NCI-H2196 treated with DMSO at 0.1 percent for 48 hours (cell line): ENCODE results near the gene CACNA1D.

ENCODE experiments used
- DNase-seq: peaks from one replicate; lab custom pipeline; 2025; ENCODE audit not compliant: unreplicated experiment; lab: John Stamatoyannopoulos, UW

Gene CACNA1D

GRCh38 chr3:53708001-53708621 is 213.7 kb downstream of the CACNA1D start:
- peak; percentile 32 for DNase-seq

GRCh38 chr3:53709256-53709655 is 214.8 kb downstream of the CACNA1D start:
- no peak for DNase-seq

- peak; percentile 29 for DNase-seq
Observed at GRCh38 chr3:53709860-53710674, 215.7 kb downstream of the CACNA1D start.

DNA sequence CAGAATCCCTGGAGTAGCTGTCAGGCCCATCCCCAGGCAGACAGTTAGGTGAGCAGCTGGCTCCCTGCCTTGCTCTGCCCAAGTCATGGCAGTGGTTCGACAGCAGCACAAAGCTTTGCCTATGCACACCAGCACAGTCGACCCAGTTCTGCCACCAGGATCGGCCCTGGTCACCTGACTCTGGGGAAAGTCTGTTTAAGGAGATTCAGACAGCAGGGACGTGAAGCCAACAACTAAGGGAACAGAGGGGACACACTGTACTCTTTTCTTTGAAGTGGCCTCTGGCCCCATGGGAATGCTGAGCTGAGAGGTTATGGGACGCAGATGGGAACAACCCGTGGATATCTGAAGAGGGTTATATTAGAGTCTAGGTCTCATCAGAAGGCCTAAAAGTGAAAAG is 217.0 kb downstream of the CACNA1D start:
- DNase-seq = no peak

DNA sequence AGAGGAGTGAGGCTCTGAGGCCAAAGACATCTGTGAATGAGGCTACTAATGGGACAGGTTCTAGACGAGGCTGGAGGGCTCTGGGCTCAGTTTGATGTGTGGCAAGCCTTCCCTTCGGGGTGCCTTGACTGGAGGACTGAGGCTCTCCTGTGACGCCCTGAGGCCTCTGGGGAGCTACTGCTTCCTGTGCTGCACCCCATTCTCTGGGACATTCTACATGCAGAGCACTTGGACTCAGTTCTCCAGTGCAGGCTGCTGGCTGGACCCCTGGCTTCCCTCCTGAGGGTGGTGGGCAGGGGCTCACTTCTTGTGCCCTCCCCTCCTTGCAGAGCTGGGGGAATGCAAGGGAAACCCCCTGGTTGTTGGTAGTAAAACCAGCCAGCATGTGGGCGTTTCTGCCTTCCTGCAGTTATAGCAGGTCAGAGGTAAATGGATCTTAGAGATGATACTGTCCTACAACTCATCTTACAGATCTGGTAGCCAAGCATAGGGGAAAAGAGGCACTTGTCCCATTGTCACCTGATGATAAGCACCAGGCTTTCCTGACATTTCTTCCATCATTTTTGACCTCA is 218.5 kb downstream of the CACNA1D start:
- no peak for DNase-seq

- DNase-seq = no peak
Observed at GRCh38 chr3:53713626-53714025, 219.2 kb downstream of the CACNA1D start.

DNA sequence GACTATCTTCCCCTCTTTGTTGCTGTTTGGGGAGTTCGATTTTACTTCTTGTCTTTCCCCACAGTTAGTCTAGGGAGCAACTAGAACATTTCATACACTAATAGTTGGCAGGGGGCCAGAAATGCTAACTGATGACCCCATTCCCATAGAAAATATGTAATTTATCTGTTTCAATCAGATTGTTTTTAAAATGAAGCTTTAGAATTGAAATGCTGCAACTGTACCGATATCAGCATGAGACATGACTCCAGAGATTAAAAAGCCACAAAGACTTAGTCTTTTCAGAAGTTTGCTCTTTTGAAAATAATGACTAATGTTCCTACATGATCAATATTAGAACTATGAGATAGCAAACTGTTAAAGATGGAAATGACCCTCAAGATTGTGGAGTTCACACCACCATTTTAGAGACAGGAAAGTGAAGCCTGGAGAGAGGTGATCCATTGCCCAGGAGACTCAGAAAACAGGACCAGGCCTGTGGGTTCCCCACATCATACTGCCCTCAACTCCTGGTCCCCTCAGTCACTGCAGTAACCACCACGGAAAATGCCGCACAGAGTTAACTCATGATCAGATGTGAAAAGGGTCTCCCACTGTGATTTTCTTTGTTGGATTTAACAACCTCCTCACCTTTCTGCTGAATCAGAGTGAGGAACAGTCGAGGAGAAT is 221.5 kb downstream of the CACNA1D start:
- no peak for DNase-seq

GRCh38 chr3:53716998-53717397 is 222.6 kb downstream of the CACNA1D start:
- no peak for DNase-seq

DNA sequence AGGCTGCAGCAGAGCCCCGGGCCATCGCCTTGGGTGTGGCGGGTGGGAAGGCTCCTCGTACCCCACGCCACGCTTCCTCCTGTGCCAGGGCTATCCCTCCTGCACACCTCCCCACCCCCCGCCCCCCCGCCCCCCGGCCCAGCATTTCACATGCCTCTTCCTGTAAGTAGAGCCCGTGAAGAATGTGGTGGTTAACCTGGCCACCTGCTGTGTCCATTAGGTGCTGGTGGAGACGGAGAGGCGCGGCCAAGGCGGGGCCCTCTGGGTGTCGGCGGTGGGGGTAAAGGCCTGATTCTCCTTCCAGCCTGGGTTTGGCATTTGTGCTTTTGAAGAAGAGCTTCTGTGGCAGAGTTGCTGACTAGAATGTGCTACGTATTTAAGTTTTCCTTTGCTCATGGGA is 224.1 kb downstream of the CACNA1D start:
- no peak for DNase-seq

DNA sequence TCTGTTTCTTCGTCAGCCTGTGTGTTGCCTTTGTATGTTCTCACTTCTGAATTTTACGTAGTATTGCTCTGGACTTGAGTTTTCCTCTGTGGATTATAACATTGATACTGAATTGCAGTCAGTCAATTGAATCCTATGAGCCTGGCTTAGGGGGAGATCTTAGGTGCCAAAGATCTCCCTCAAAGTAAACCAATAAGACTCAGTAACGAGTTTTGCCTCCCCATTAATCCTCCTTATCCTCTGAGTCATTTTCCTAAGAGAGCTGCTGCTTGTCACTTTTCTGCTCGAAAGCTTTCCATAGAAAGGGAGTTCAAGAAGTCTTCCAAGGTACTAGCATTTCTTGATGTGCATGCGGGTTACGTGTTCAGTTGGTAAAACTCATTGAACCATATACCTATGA is 225.4 kb downstream of the CACNA1D start:
- no peak for DNase-seq

- DNase-seq = no peak
Observed at GRCh38 chr3:53721187-53722119, 227.0 kb downstream of the CACNA1D start.

- no peak for DNase-seq
Observed at GRCh38 chr3:53724566-53724965, 230.2 kb downstream of the CACNA1D start.

GRCh38 chr3:53725387-53725995 is 231.1 kb downstream of the CACNA1D start:
- DNase-seq = no peak

DNA sequence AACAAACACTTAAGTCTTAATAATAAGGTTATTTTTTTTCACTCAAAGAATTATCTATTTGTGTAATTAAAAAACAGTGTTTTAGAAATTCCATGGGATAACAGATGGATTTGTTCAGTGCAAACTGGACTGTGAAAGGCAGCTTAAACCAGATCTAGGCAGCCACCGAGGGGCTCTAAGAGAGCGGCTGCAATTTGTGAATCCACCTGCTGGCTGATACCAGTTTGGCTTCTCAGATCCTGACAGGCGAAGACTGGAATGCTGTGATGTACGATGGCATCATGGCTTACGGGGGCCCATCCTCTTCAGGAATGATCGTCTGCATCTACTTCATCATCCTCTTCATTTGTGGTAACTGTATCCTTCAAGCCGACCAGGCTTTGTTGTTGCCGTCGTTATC is 232.2 kb downstream of the CACNA1D start:
- DNase-seq = no peak

DNA sequence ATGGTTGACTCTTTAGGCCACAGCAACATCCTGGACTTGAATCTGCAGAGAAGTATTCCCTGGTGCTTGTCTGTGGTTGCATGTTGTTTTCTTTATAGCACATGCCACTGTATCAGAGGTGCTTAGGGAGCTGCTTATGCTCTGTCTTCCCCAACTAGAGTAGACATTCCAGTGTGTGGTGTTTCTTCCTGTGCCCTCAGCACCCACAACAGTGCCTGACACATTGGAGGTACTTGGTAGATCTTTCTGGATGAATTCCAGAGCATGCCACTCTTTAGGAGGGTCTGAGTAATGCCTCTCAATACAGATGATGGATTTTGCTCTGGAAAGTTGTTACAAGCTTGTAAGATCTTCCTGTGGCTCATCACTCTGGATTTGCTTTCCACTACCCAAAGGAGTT is 234.2 kb downstream of the CACNA1D start:
- DNase-seq = no peak

DNA sequence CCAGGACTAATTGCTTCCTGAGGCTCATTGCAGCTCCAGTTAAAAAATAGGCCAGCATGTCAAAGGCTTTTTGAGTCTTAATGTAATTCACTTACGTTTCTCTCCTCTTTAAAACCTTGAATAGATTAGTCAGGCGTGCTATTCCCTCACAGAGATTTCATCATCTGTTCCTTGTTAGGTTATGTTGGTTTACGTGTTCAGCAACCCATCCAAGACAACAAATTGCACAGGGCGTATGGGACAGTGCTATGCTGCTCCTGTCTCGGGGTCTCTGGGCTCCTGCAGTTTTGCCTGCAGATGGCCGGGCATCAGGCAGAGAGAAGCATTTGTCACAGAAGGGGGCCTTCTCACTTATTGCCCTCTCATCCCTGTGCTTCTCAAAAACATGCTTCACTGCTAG is 234.7 kb downstream of the CACNA1D start:
- no peak for DNase-seq

- no peak for DNase-seq
Observed at GRCh38 chr3:53729618-53730017, 235.2 kb downstream of the CACNA1D start.

GRCh38 chr3:53730576-53730975 is 236.2 kb downstream of the CACNA1D start:
- no peak for DNase-seq

GRCh38 chr3:53731934-53732624 is 237.7 kb downstream of the CACNA1D start:
- DNase-seq = no peak

- DNase-seq = no peak
Observed at GRCh38 chr3:53733446-53733845, 239.0 kb downstream of the CACNA1D start.
